Retina (tissue), 1 donor: Measurements from ENCODE around the gene PIK3CB.
"Not testable (repeated sequence)": the region's sequence is repeated elsewhere in the genome, so short reads cannot be mapped to it uniquely, and the experiment has no call there.

Experiments
- DNase-seq: peaks from one replicate; pipeline ENCODE4 v3.0.0-alpha.2; 2016

PIK3CB gene

DNA sequence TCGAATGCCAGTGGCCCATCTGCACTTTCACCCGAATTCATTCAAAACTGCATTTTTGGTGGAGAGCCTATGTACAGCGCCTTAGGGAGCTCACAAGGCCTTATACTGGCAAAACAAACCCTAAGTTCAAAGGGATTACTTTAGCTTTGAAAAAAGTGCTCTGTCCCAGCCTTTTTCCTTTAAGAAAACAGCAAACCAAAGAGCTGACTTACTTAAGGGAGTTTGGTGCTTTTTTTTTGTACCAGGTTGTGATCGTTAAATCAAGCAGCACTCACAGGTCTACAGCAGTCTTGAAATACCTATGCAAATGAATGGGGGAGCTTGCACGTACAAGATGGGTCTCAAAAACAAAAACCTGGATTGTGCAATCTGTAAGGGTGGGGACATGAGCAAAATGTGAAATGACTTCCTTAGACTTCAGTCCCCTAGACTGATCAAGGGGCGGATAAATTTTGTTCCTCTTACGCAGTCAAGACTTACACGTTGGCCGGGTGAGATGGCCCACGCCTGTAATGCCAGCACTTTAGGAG, 11.6 kb upstream of the PIK3CB start:
- no peak for DNase-seq

- no peak for DNase-seq
Measured at GRCh38 chr3:138845771-138846173, 11.0 kb upstream of the PIK3CB start.

DNA sequence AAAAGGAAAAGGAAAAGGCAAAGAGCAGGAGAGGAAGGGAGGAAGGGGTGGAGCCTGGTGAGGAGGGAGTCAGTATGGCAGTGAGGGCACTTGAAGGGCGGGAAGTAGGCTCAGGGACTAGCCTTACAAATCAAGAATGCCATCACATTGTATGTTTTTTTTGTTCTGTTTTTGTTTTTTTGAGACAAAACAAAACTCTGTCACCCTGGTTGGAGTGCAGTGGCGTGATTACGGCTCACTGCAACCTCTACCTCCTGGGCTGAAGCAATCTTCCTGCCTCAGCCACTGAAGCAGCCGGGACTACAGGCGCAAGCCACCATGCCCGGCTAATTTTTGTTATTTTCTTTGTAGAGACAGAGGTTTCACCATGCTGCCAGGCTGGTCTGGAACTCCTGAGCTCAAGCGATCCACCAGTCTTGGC, 10.5 kb upstream of the PIK3CB start:
- no peak for DNase-seq

GRCh38 chr3:138842483-138843188, 7.9 kb upstream of the PIK3CB start:
- no peak for DNase-seq

- not testable (repeated sequence) for DNase-seq
Measured at GRCh38 chr3:138838385-138838784, 3.7 kb upstream of the PIK3CB start.

GRCh38 chr3:138835846-138836245, 1.1 kb upstream of the PIK3CB start:
- DNase-seq = not testable (repeated sequence)

DNA sequence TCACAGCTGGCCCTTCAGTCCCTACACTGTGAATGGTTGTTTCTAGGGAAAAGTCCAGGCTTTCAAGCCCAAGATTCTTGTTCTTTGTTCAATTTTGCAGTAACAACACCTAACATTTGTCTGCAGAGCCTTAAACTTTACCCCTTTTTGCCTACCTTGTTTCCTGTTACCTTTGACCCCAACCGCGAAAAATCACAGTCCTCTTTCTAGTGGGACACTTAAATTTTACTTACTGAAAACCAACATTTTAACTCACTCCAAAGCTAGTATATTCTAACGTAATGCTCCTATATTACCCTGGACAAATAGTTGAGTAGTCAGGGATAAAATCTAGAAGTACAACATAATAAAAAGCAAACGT, 649 bp upstream of the PIK3CB start:
- DNase-seq = no peak

GRCh38 chr3:138833899-138834595, 681 bp downstream of the PIK3CB start:
- peak; percentile 78 for DNase-seq

GRCh38 chr3:138832473-138833057, 2.2 kb downstream of the PIK3CB start:
- DNase-seq = not testable (repeated sequence)

- DNase-seq = no peak
Measured at GRCh38 chr3:138829886-138830510, 4.7 kb downstream of the PIK3CB start.

DNA sequence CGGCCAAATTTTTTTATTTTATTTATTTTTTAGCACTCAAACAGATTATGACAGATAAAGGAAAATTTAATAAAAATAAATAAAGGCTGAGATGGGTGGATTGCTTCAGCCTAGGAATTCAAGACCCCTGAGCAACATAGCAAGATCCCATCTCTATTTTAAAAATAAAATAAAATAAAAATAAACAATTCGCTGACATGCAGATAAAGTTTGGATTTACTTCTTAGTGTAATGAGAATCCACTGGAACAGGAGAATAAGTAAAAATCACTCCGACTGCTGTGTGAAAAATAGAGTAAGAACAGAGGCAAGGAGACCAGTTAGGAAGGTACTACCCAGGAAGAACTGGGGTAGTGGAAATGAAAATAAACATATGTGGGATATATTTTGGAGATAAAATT, 5.6 kb downstream of the PIK3CB start:
- DNase-seq = no peak

- DNase-seq = no peak
Measured at GRCh38 chr3:138827222-138827621, 7.5 kb downstream of the PIK3CB start.

GRCh38 chr3:138825336-138825735, 9.4 kb downstream of the PIK3CB start:
- DNase-seq = no peak

DNA sequence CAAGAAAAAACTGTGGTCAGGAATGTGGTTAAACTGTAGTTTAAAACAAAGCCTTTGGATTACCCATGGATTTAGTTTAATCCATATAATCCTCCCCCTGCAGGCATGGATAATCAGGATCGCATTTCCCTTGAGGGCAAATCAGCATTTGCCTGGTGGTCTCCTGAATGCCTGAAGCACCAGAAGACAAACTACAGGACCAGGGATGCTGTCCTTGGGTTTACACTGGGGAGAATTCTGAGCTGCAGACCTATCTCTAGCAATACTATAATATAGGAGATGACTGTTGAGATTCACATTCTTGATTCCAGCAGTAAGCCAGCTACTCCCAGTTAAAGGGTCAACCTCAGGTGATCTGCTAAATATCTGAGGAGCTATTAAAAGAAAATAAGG, 10.6 kb downstream of the PIK3CB start:
- DNase-seq = no peak

DNA sequence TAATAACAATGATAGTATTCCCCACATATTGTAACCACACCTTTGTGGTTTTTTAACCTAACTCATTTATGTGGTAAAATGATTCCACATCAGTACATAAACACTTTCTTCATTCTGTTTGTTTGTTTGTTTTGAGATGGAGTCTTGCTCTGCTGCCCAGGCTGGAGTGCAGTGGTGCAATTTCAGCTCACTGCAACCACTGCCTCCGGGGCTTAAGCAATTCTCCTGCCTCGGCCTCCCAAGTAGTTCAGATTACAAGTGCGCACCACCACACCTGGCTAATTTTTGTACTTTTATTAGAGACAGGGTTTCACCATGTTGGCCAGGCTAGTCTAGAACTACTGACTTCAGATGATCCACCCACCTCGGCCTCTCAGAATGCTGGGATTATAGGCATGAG, 14.3 kb downstream of the PIK3CB start:
- not testable (repeated sequence) for DNase-seq

- DNase-seq = no peak
Measured at GRCh38 chr3:138818185-138818860, 16.4 kb downstream of the PIK3CB start.

DNA sequence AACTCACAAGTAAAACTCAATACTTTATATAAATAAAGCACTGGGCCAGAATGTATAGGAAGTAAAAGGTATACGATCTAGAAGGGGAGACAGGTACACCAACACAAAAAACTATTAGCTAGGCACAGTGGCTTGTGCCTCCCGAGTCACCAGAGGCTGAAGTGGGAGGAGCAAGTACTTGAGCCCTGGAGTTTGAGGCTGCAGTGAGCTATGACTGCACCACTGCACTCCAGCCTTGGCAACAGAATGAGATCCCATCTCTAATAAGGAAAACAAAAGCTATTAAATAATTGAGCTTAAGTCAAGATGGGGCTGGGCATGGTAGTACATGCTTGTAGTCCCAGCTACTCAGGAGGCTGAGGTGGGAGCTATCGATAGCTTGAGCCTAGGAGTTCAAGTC, 17.0 kb downstream of the PIK3CB start:
- no peak for DNase-seq

DNA sequence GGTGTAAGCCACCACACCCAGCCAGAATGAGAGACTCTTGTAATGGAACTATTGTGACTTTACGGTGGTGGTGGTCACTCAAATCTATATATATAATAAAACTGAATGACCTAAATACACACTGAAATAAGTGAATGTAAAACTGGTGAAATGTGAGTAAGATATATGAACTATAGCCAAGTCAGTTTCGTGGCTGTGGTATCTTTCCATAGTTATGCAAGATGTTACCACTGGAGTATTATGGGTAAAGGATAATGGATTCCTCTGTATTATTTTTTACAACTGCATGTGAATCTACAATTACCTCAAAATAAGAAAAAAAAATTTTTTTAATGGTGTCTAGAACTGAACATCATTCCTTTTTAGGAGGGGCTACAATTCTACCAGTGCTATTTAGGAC, 21.9 kb downstream of the PIK3CB start:
- DNase-seq = no peak

DNA sequence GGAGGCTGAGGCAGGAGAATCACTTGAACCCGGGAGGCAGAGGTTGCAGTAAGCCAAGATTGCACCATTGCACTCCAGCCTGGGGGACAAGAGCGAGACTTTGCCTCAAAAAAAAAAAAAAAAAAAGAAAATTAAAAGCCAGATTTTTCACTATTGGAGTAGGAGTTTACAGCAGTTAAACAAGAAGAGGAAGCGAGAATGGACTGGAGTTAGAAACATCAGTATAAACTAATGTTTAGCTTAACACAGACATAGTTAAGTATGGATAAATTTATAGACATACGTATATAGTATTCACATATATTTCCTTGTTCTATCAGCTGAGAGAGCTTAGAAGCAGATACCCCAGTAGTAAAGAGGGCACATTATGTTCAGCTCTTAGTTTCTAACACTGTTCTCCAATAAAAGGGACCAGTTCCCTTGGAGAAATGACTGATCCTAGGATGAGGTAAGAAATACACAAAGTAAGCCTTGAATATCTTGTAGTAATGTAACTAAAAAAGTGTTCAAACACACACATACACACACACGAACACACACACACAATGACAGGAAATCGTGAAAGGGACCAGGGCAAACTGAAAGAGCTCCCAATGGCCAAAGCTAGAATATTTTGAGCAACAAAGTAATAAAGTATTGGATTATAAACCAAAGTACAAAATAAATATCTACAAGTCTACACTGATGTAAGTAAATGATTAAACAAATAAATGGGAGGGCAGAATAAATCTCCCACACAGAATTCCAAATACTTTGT, 25.1 kb downstream of the PIK3CB start:
- no peak for DNase-seq

DNA sequence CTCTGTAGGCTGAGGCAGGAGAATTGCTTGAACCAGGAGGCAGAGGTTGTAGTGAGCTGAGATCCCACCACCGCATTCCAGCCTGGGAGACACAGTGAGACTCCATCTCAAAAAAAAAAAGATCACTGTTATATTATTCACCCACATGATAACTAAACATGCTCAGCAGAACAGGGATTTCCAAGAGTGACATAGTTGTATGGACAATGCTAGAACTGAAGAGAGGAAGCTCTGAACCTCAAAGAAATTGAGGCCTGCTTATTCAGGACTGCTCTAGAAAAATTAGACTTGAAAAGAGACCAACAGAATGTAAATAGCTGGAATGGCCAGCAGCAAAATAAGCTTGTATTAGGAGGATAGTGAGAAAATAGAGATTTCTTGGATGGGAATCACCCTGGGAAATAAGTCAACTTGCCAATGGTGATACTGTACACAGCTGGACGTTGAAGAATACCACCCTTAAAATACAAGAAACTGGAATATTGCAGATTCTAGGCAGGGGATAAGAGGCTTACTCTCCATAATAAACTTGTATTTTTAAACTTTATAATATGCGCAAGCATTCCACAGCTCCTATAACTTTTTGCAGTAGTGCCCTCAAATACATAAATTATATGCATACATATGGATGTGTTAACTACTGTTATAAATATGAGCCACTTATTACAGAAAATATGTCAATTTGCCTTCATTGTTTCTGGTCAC, 28.2 kb downstream of the PIK3CB start:
- no peak for DNase-seq

DNA sequence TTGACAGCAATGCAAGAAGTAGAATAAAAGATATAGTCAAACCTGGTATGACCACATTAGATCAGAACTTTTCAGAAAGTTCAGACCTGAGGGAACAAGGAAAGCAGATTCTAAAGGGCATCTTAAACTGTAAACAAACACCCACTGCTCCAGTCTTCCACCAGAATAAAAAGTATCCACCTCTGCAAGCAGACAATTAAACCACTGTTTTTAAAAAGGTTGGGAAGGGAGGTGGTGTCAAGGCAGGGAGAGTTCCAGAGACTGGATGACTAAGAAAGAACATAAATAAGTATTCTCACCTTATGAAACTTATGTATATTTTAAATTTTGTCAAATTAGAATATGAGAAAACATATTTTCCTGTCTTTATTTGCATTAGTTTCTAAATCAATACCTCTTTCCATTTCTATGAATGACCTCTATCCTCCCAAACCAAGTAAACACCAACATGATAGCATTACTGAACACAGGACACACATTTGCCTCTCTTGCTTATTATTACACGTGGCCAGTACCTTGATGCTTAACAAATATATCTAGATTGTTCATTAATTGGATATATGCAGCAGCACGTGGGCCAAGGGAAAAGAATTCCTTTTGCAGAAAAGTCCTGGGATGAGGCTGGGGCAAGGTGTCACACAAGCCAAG, 31.6 kb downstream of the PIK3CB start:
- no peak for DNase-seq
